HepG2 (cell line): Measurements from ENCODE around the gene ANO2.

Experiments used
- HCFC1 ChIP-seq: fragments of 150-350 bp; IDR thresholded peaks from 2 replicates; pipeline ENCODE4 v1.6.1; 2014; ENCODE audit warnings: low read depth, low read length
- JUND ChIP-seq: sonication (generic); formaldehyde crosslinking; IDR thresholded peaks from 2 replicates; pipeline ENCODE4 v1.8.0; 2022; ENCODE audit warnings: mild to moderate bottlenecking, missing genetic modification reagents
- ZNF766 ChIP-seq: sonication (generic); formaldehyde crosslinking; IDR thresholded peaks from 2 replicates; pipeline ENCODE4 v1.5.0; 2020; ENCODE audit warnings: missing genetic modification reagents, borderline replicate concordance

DNA sequence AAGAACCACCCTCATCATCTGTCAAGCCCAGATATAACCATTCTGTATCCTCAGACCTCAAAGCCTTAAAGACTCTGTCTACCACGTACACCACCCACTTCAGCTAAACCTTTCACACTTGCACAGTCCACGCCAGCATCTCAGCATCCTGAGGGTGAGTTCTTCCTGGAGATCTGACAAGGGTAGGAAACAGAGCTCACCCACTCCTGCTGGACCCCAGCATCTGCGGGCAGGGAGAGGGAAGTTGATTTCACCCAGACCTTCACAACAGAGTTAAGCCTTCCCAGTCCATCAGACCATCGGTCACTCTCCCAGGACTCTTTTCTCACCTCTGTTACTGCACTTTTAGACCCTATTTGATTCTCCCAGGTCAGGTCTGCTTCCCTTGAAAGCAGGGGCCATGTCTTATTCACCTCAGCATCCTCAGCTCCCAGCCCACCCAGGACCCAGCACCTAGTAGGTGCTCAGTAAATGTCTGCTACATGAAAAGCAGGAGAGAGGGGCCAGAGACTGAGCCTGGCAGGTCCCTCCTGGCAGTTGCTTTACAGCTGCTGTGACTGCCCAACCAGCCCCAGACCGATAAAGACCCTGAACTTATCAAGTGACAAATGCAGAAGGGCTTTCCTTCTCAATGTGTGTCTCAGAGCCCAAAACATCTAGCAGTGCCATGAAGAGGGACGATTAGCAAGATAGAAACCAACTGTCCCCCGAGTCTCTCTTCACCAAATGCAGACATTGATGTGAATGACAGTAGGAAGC lies 34.1 kb downstream of the ANO2 start:
- TF ChIP-seq HCFC1 (no peak), ZNF766 (no peak), JUND (CRISPR knock-in tag) (no peak)
